Neural cell (in vitro differentiated cells): ENCODE results near the gene EIF4A2. TPM values are rescaled to one million over a fixed set of nuclear protein-coding genes. Genes with fewer than 3 reads are reported as not detected.

Experiments used
- H2AFZ ChIP-seq: fragments of 200-600, 300-800 bp; sonication (generic), shearing (Covaris generic); 2 replicates; pipeline ENCODE4 v1.6.0; 2014; ENCODE audit warnings: low read depth, mild to moderate bottlenecking, antibody characterized with exemption, low read length, moderate library complexity
- H3F3A ChIP-seq: fragments of 200-600 bp; shearing (Covaris generic); 2 replicates; pipeline ENCODE4 v1.6.1; 2016; ENCODE audit warnings: mild to moderate bottlenecking, moderate library complexity, mixed read lengths, antibody characterized with exemption, low read length; ENCODE audit not compliant: insufficient read depth, poor library complexity, severe bottlenecking
- H3K27ac ChIP-seq: fragments of 200-600, 300-800 bp; sonication (generic), shearing (Covaris generic); 2 replicates; pipeline ENCODE4 v1.5.1; 2014; ENCODE audit warnings: mild to moderate bottlenecking, low read length, moderate library complexity
- H3K27me3 ChIP-seq: fragments of 300-800, 200-600 bp; sonication (generic), shearing (Covaris generic); 2 replicates; pipeline ENCODE4 v1.6.0; 2014; ENCODE audit warnings: mild to moderate bottlenecking, low read depth, low read length, moderate library complexity; ENCODE audit not compliant: insufficient read depth
- H3K36me3 ChIP-seq: fragments of 300-800, 200-600 bp; sonication (generic), shearing (Covaris generic); 2 replicates; pipeline ENCODE4 v1.5.1; 2014; ENCODE audit warnings: mild to moderate bottlenecking, antibody characterized with exemption, low read length, moderate library complexity; ENCODE audit not compliant: insufficient read depth
- H3K4me2 ChIP-seq: fragments of 300-800, 200-600 bp; sonication (generic), shearing (Covaris generic); 2 replicates; pipeline ENCODE4 v1.6.0; 2014; ENCODE audit warnings: mild to moderate bottlenecking, low read length
- H3K4me3 ChIP-seq: fragments of 300-800, 200-600 bp; sonication (generic), shearing (Covaris generic); 2 replicates; pipeline ENCODE4 v1.5.1; 2014; ENCODE audit warnings: mild to moderate bottlenecking, low read length, moderate library complexity
- H3K79me2 ChIP-seq: fragments of 200-600 bp; shearing (Covaris generic); replicated peaks from 2 replicates; pipeline ENCODE4 v1.6.0; 2014; ENCODE audit warnings: mild to moderate bottlenecking, low read length, moderate library complexity; ENCODE audit not compliant: insufficient read depth
- H3K9ac ChIP-seq: fragments of 300-800, 200-600 bp; sonication (generic), shearing (Covaris generic); 2 replicates; pipeline ENCODE4 v1.6.1; 2016; ENCODE audit warnings: mild to moderate bottlenecking, low read length, mixed read lengths
- H3K9me2 ChIP-seq: fragments of 200-600 bp; shearing (Covaris generic); 2 replicates; pipeline ENCODE4 v1.6.1; 2016; ENCODE audit warnings: mild to moderate bottlenecking, low read length, mixed read lengths; ENCODE audit not compliant: insufficient read depth
- H3K9me3 ChIP-seq: fragments of 200-600, 300-800 bp; sonication (generic), shearing (Covaris generic); 2 replicates; pipeline ENCODE4 v1.6.1; 2016; ENCODE audit warnings: mild to moderate bottlenecking, mixed run types, low read length, moderate library complexity, mixed read lengths
- H4K20me1 ChIP-seq: fragments of 200-600 bp; shearing (Covaris generic); 2 replicates; pipeline ENCODE4 v1.6.1; 2016; ENCODE audit warnings: mild to moderate bottlenecking, mixed run types; ENCODE audit not compliant: insufficient read depth
- EP300 ChIP-seq: fragments of 450-650 bp; conservative IDR thresholded peaks from 2 replicates; pipeline ENCODE4 v1.6.1; 2014; ENCODE audit warnings: antibody characterized with exemption, mild to moderate bottlenecking, moderate library complexity; ENCODE audit not compliant: poor library complexity, severe bottlenecking
- EZH2 ChIP-seq: fragments of 200-600, 300-800 bp; shearing (Covaris generic), sonication (generic); IDR thresholded peaks from 2 replicates; pipeline ENCODE4 v1.6.1; 2014; ENCODE audit warnings: antibody characterized with exemption, low read length, borderline replicate concordance, mild to moderate bottlenecking; ENCODE audit not compliant: insufficient read depth, poor library complexity, severe bottlenecking
- MXI1 ChIP-seq: fragments of 450-650 bp; conservative IDR thresholded peaks from 2 replicates; pipeline ENCODE4 v1.6.1; 2014; ENCODE audit warnings: antibody characterized with exemption, mild to moderate bottlenecking; ENCODE audit not compliant: poor library complexity, severe bottlenecking
- POLR2AphosphoS5 ChIP-seq: IDR thresholded peaks from 2 replicates; pipeline ENCODE4 v1.6.1; 2012
- RAD21 ChIP-seq: fragments of 450-650 bp; conservative IDR thresholded peaks from 2 replicates; pipeline ENCODE4 v1.6.1; 2014; ENCODE audit warnings: antibody characterized with exemption, mild to moderate bottlenecking, moderate library complexity
- REST ChIP-seq: IDR thresholded peaks from 2 replicates; pipeline ENCODE4 v1.6.1; 2012; ENCODE audit warnings: borderline replicate concordance
- SMC3 ChIP-seq: fragments of 450-650 bp; conservative IDR thresholded peaks from 2 replicates; pipeline ENCODE4 v1.6.1; 2014; ENCODE audit warnings: antibody characterized with exemption, mild to moderate bottlenecking, moderate library complexity; ENCODE audit not compliant: poor library complexity
- TAF1 ChIP-seq: IDR thresholded peaks from 2 replicates; pipeline ENCODE4 v1.6.1; 2012; ENCODE audit warnings: low read depth
- polyA plus RNA-seq: library from polyadenylated mRNA; depleted of rRNA; stranded (reverse); fragments of >200 nt; gene quantifications from 2 replicates; pipeline ENCODE4 v1.2.3, GENCODE V29; 2014
- TF ChIP-seq, protein P1 (sequence below): fragments of 450-650 bp; IDR thresholded peaks from 2 replicates; pipeline ENCODE4 v1.5.1; 2014; ENCODE audit warnings: antibody characterized with exemption, mild to moderate bottlenecking, moderate library complexity; ENCODE audit not compliant: poor library complexity, severe bottlenecking

EIF4A2 gene
- polyA plus RNA-seq, 1 donor from 2014 or later: 3,298 TPM

- Histone ChIP-seq H3K9me2 (no peaks in the 10 kb centered on the region), H3K27ac (no peak overlapping the region), H3K36me3 (peaks cover 38% of the 10 kb centered on the region), H4K20me1 (peaks cover 52% of the 10 kb centered on the region), H3K79me2 (peaks cover 44% of the 10 kb centered on the region), H2AFZ (no peak overlapping the region), H3K27me3 (no peaks in the 10 kb centered on the region), H3K9me3 (no peaks in the 10 kb centered on the region), H3K4me3 (peak overlapping the region; percentile 77), H3F3A (peaks cover 11% of the 10 kb centered on the region), H3K4me2 (peak overlapping the region; percentile 12), H3K9ac (no peak overlapping the region)
- TF ChIP-seq, protein P1, sequence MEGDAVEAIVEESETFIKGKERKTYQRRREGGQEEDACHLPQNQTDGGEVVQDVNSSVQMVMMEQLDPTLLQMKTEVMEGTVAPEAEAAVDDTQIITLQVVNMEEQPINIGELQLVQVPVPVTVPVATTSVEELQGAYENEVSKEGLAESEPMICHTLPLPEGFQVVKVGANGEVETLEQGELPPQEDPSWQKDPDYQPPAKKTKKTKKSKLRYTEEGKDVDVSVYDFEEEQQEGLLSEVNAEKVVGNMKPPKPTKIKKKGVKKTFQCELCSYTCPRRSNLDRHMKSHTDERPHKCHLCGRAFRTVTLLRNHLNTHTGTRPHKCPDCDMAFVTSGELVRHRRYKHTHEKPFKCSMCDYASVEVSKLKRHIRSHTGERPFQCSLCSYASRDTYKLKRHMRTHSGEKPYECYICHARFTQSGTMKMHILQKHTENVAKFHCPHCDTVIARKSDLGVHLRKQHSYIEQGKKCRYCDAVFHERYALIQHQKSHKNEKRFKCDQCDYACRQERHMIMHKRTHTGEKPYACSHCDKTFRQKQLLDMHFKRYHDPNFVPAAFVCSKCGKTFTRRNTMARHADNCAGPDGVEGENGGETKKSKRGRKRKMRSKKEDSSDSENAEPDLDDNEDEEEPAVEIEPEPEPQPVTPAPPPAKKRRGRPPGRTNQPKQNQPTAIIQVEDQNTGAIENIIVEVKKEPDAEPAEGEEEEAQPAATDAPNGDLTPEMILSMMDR: no peak
- TF ChIP-seq REST: no peak
- TF ChIP-seq POLR2AphosphoS5: no peak
- TF ChIP-seq MXI1: no peak
- no peak for TF ChIP-seq RAD21
- no peak for TF ChIP-seq EZH2
- no peak for TF ChIP-seq TAF1
- no peak for TF ChIP-seq EP300
- no peak for TF ChIP-seq SMC3
Measured at GRCh38 chr3:186787642-186788481, 4.5 kb downstream of the EIF4A2 start.

DNA sequence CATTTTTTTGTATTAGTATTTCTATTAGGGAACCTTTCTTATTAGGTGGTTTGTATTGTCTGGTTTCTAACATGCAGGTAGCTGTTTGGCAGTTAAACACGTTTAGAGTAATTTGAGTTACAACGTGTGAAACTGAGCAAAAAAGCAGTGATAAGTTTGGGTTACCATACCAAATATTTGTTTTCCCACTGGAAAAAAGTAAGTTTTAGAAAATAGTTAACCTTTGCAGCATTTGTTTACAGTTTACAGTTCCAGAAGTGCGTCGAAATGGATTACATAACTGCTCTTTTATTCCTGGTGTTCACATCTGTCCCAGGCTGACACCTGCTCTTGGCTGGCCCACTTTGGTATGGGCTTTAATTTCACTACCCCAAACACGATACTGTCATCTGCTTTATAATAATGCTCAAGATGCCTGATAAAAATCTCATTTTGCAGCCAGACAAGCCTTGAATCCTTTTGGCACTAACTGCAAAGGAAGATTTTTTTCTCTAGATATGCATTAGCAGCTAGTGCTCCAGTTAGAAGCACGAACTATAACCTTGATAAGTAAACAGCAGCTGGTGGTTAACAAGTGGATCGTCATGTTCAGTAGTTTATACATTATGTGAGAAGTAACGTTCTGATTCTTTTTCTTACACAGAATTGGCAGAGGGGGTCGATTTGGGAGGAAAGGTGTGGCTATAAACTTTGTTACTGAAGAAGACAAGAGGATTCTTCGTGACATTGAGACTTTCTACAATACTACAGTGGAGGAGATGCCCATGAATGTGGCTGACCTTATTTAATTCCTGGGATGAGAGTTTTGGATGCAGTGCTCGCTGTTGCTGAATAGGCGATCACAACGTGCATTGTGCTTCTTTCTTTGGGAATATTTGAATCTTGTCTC lies 5.3 kb downstream of the EIF4A2 start:
- Histone ChIP-seq H3K27ac (no peak overlapping the region), H3K9ac (no peak overlapping the region), H3K4me2 (no peak overlapping the region), H2AFZ (no peak overlapping the region), H3K36me3 (peaks cover 38% of the 10 kb centered on the region), H4K20me1 (peaks cover 52% of the 10 kb centered on the region), H3F3A (peaks cover 7% of the 10 kb centered on the region), H3K9me3 (no peaks in the 10 kb centered on the region), H3K79me2 (peaks cover 40% of the 10 kb centered on the region), H3K4me3 (peak overlapping the region; percentile 32), H3K9me2 (no peaks in the 10 kb centered on the region), H3K27me3 (no peaks in the 10 kb centered on the region)
- no peak for TF ChIP-seq MXI1
- no peak for TF ChIP-seq REST
- no peak for TF ChIP-seq TAF1
- TF ChIP-seq EZH2: no peak
- TF ChIP-seq RAD21: no peak
- no peak for TF ChIP-seq SMC3
- TF ChIP-seq, protein P1: no peak
- no peak for TF ChIP-seq EP300
- no peak for TF ChIP-seq POLR2AphosphoS5
